OCI-LY7 (cell line): ENCODE results near the gene ALDH1L2.

Experiments
- EZH2phosphoT487 ChIP-seq: fragments of 200-600 bp; sonication (generic); IDR thresholded peaks from 2 replicates; pipeline ENCODE4 v1.6.1; 2018; ENCODE audit warnings: low read depth, borderline replicate concordance, mild to moderate bottlenecking, mixed run types, antibody characterized with exemption, low read length, moderate library complexity, mixed read lengths
- TF ChIP-seq, protein P1 (sequence below): fragments of 200-600 bp; sonication (generic); conservative IDR thresholded peaks from 2 replicates; pipeline ENCODE4 v1.5.1; 2014; ENCODE audit warnings: mild to moderate bottlenecking, antibody characterized with exemption, low read length, moderate library complexity, mixed read lengths

GRCh38 chr12:104997541-104997940 is 86.7 kb downstream of the ALDH1L2 start:
- TF ChIP-seq, protein P1, sequence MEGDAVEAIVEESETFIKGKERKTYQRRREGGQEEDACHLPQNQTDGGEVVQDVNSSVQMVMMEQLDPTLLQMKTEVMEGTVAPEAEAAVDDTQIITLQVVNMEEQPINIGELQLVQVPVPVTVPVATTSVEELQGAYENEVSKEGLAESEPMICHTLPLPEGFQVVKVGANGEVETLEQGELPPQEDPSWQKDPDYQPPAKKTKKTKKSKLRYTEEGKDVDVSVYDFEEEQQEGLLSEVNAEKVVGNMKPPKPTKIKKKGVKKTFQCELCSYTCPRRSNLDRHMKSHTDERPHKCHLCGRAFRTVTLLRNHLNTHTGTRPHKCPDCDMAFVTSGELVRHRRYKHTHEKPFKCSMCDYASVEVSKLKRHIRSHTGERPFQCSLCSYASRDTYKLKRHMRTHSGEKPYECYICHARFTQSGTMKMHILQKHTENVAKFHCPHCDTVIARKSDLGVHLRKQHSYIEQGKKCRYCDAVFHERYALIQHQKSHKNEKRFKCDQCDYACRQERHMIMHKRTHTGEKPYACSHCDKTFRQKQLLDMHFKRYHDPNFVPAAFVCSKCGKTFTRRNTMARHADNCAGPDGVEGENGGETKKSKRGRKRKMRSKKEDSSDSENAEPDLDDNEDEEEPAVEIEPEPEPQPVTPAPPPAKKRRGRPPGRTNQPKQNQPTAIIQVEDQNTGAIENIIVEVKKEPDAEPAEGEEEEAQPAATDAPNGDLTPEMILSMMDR: no peak
- TF ChIP-seq EZH2phosphoT487: no peak
